Pons (tissue), 1 donor: ENCODE data around the gene TGOLN2.

Experiments used
- DNase-seq: peaks from one replicate; pipeline ENCODE4 v3.0.0-alpha.2; 2016; ENCODE audit warnings: low spot score

TGOLN2 gene

DNA sequence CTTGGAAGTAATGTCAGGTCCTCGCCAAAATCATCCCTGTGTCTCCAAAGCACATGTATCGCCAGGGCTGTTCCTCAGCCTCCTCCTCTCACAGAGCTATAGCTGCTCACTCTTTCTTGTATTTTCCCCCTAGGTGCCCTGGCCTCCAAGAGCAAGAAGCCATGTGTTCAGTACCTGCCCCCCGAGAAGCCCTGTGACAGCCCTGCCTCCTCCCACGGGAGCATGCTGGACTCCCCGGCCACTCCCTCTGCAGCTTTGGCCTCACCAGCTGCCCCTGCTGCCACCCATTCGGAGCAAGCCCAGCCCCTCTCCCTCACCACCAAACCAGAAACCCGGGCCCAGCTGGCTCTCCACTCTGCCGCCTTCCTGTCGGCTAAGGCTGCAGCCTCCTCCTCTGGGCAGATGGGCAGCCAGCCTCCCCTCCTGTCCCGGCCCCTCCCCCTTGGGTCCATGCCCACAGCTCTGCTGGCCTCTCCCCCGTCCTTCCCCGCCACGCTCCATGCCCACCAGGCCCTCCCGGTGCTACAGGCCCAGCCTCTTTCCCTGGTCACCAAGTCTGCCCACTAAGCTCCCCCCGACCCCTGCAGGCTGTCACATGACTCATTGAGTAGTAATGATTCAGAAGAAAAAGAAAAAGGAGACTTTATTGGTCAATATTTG, 18.8 kb downstream of the TGOLN2 start:
- no peak for DNase-seq

DNA sequence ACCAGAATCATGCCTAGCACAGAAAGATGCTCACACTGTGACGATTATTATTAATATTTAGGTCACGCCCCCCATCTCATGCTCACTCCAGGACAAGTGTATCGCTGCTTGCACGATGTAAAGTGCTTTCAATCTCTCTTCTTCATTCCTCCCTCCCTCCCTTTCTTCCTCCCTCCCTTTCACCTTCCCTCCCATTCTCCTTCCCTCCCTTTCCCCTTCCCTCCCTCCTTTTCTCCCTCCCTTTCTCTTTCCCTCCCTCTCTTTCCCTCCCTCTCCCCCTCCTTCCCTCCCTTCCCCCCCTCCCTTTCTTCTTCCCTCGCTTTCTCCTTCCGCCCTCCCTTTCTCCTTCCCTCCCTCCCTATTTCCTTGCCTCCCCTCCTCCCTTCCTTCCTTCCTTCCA, 19.6 kb downstream of the TGOLN2 start:
- DNase-seq = no peak

GRCh38 chr2:85307527-85307897, 20.3 kb downstream of the TGOLN2 start:
- no peak for DNase-seq

DNA sequence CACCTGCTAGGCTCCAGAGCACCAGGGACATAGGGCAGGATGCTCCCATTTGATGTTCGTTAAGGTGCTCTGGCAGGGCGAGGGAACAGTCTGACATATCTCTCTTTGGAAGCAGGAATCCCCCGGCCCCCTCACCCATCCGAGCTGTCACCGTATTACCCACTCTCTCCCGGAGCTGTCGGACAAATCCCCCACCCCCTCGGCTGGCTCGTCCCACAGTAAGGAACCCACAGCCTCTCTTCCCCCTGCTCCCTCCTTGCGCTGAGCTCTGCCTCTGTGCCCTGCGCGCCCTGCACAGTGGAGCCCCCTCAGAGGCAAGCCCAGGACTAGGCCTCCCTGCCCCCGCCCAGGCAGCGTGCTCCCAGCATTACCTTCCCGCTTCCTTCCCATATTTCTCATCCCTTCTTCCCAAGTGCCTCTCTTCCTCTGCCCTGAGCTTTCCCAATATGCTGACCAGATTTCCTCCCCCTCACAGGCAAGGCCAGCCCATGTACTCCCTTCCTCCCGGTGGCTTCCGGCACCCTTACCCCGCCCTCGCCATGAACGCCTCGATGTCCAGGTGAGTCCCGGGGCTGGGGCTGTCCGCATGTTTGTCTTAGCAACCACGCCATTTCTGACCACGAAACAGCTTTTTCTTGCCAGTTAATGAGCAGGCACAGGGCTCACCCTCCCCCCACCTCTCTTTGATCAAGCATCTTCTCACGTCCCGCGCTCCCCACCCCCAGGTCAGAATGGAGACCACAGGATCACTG, 23.8 kb downstream of the TGOLN2 start:
- DNase-seq = no peak

DNA sequence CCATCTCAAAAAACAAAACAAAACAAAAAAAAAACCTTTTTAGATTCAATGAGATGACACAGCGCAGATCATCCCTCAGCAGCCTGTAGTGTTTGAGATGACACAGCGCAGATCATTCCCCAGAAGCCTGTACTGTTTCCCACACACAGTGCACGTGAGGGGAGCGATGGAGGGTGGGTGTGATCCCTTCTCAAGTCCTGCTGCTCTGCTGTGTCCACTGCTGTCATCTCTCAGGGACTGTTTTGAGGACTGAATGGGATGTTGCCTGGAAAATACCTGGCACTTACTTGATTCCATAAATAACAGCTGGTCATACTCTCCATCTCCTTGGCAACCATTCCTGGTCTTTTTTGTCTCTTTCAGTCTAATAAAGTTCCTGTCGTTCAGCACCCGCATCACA, 25.7 kb downstream of the TGOLN2 start:
- DNase-seq = no peak

GRCh38 chr2:85291425-85292023, 36.3 kb downstream of the TGOLN2 start:
- no peak for DNase-seq

GRCh38 chr2:85288244-85288725, 39.5 kb downstream of the TGOLN2 start:
- DNase-seq = no peak

GRCh38 chr2:85287721-85288120, 40.1 kb downstream of the TGOLN2 start:
- DNase-seq = no peak

DNA sequence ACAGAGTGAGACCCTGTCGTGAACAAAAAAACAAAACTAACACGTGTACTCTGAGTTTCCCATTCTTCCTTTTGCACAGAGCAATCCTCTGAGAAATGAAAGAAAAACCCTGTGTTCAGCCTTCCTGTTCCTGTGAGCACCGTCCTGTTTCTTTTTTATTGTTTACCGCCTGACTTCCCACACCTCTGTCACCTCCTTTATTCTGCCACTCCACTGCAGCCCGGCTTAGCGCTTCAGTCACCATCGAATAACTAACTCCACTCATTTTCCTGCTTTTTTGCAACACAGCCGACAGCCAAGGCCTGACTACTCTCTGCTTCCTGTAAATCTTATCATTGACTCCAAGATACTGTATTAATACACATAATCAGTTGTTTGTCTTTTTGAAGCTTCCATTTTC, 40.9 kb downstream of the TGOLN2 start:
- no peak for DNase-seq

DNA sequence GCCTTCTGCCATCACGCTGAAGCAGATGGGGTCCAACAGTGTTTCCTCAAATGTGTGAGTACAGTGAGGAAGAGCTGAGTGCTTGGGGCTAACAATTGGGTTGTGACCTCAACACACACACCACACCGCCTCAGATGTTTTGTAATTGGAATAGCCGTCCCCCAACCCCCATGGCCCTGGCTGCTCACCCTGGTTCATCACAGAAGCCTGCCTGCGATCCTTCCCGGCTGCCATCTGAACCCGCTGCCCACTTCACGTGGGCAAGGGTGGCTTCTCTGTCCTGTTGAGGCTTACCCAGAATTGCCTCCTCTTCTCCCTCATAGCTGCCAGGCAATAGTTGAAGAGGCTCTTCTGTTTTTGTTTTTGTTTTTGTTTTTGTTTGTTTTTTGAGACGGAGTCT, 44.1 kb downstream of the TGOLN2 start:
- DNase-seq = no peak

DNA sequence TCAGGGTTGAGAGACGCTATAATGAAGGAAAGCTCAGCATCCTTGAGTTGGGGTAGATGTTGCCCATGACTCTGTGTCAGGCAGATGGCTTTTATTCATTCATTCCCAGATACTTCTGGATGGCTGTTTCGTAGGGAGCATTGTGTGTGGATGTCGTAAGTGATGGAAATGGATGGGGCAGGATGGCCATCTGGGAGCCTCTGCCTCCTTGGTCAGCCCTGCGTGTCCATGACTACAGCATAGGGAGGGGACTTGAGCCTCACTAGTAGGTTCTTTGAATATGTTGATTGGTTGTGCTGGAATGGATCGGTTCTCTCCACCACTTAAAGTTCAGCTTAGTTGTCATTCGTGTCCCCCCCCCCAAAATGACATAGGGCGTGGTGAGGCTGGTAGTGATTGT, 44.9 kb downstream of the TGOLN2 start:
- no peak for DNase-seq

DNA sequence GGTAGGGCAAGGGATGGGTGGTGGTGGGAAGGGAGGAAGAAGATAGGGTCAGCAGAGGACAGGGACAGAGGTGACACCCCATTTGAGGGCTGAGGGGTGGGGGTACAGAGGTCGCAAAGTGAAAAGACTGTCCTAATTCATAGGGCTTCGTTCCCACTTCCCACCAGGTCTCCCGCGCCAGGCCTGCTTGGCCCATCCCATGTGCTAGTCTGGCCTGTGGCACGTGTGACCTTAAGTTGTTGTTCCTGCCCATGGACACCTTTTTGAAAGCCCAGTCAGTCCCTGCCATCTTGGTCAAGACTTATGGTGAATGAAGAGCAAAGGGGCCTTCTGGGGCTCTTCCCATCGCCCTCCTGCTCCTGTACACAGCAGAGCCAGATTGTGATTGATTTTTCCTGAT, 46.2 kb downstream of the TGOLN2 start:
- DNase-seq = no peak

GRCh38 chr2:85278361-85278760, 49.4 kb downstream of the TGOLN2 start:
- DNase-seq = no peak

- no peak for DNase-seq
Observed at GRCh38 chr2:85277416-85278158, 50.2 kb downstream of the TGOLN2 start.

DNA sequence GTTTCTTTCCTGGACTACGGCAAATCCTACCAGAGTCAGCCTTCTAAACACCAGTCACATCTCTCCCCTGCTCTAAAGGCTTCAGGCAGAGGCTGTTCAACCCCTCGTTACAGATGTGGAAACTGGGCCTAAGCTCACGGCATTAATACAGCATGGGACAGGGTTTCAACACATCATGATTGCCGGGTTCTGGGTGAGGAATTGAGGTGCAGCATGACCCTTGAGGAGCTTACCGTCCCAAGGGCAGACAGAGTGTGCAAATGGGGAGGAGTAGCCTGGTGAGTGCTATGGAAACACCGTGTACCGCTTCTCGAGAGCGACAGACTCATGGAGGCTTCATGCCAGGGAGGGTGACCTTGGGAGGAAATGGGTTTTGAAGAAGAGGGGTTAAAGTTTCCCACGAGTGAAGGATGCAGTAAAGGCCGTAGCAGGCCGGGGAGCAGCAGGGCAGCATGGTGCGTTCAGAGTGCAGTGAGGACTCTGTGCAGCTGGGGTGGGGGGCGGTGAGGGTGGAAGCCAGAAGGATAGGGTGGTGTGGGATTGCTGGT, 51.1 kb downstream of the TGOLN2 start:
- no peak for DNase-seq

DNA sequence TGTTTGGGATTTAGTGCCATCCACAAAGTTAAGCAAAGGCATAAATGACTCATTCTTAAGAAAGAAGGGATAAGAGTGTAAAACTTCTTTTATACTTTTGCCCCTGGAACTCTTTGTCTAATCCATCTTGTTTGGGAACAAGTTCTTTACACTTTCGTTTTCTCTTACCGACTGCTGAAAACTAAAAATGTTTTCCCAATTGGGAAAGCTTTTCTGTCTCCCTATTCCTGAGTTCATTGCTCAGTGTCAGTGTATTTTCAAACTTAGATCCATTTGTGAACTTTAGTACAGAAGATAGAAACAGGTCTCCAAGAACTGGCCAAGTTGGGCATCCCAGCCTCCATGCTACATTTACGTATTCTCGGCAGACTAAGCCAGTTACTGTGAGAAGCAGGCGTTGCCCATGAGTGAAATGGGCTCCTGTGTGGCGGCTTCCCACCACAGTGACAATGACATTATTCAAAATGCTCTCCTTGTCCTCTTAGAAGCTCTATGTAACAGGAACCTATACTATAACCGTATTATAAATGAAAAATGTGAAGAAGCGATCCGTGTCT, 51.7 kb downstream of the TGOLN2 start:
- DNase-seq = no peak

DNA sequence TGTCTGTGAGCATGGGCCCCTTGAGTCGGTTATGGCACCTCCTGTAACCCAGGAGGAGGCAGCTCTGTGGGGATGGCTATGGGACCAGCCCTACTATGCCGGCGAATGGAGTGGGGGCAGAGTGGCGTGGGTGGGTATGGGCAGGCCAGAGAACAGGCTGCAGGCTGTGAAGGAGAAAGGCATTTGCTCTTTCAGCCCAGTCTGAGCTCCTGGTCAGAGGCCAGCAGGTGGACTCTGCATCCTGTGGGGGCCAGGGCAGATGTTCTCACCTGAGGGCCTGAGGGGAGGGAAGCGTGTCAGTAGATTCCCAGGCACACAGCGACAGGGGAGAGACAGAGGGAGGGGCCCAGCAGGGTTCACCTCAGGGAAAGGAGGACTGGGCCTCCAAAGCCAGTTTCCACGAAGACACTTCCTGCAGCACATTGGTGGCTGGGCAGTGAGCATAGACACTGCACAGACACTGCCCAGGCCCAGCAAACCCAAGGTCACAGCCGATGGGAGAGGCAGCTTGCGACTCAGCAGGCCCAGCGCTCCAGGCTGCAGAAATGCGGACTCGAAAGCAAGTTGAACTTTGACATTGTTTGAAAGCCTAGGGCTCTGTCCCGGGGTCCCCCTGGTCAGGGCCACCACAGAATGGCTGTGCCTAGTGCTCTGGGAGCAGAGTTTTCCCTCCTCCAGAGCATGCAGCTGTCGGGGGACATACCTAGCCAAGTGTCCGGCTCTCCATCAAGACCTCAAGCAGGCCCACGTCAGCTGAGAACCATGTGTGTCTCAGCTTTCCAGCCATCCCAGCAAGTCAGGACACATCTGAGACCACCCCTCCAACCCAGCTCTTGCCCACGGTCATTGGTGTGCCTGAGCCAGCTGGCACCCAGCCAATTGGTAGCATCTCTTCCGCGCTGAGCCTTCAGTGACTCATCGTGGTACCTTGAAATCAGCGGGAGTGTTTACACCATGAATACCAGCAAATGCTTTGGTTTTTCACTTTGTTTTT, 53.8 kb downstream of the TGOLN2 start:
- no peak for DNase-seq

DNA sequence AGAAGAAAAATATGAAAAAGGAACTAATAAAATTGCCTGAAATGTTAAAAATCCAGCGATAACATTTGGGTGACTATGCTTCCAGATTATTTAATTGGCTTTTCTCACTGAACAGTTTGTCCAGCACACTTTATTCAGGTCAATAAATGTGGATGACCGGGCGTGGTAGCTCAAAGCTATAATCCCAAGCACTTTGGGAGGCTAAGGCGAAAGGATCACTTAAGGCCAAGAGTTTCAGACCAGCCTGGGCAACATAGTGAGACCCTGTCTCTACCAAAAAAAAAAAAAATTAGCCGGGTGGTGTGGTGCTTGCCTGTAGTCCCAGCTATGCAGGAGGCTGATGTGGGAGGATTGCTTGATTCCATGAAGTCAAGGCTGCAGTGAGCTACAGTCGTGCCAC, 55.4 kb downstream of the TGOLN2 start:
- DNase-seq = no peak

DNA sequence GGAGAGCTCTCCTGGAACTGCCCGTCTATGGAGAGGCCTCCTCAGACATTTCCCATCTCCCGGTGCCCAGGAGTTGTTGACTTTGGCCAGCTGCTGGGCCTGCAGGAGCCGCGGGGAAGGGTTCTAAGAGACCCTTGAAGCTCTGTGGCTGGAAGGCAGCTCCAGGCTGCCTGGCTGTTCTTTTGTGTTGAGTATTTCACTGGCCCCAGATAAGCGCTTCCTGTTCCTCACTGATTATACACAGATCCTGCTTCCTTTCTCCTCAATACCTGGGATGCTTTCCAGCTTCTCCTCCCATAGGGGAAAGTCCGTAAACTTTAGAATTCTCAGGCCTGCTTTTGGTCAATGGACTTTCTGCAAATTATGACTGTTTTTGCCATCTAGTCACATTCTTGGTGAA, 57.8 kb downstream of the TGOLN2 start:
- no peak for DNase-seq
